NCI-H510A (cell line): ENCODE measurements around the gene CSNK1G3.

Source experiments
- DNase-seq: peaks from one replicate; lab custom pipeline; 2025; lab: John Stamatoyannopoulos, UW

Gene CSNK1G3

GRCh38 chr5:123514615-123515355, 2.8 kb downstream of the CSNK1G3 start:
- no peak for DNase-seq

- DNase-seq: no peak
These were observed 3.9 kb downstream of the CSNK1G3 start for GRCh38 chr5:123515904-123516303.

- DNase-seq: no peak
These were observed 5.5 kb downstream of the CSNK1G3 start for GRCh38 chr5:123517476-123517875.

DNA sequence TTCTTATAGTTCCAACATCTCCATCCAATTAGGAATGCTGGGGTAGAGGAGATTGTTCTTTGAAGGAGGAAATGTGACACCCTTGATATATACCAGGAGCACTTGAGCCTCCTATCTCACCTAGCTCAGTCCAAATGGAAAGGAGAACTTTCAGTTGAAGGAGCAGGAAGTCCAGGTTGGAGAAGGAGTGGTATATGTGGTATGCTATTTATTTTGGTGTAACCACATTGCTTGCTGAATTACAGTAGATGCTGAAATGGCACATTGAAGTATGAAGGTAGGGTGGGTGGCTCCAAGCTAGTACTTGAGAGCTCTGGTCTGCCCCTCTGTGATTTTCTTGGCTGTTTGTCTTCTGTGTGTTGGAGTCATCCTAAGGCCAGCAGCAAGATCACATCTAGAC, 6.1 kb downstream of the CSNK1G3 start:
- DNase-seq: no peak

- DNase-seq: no peak
These were observed 8.8 kb downstream of the CSNK1G3 start for GRCh38 chr5:123520677-123521247.

DNA sequence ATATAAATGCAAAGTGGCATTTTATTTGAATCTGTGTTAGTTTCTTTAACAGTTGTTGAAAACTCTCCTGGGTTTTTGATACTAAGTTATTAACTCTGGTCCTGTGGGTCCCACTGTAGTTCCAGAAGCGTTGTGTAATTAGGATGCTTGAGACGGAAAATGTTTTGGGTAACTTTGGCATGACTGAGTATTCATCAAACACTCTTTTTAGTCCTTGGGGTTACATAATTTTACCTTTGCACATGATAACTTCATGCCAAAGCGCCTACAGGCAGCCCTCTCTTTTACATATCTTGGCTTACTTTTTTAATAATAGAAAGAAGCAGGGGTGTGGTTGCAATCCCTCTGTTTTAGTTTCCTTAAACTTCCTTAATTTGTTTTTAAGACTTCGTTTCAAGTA, 12.2 kb downstream of the CSNK1G3 start:
- no peak for DNase-seq

- no peak for DNase-seq
These were observed 15.2 kb downstream of the CSNK1G3 start for GRCh38 chr5:123527190-123527589.

- no peak for DNase-seq
These were observed 16.1 kb downstream of the CSNK1G3 start for GRCh38 chr5:123528065-123528464.

DNA sequence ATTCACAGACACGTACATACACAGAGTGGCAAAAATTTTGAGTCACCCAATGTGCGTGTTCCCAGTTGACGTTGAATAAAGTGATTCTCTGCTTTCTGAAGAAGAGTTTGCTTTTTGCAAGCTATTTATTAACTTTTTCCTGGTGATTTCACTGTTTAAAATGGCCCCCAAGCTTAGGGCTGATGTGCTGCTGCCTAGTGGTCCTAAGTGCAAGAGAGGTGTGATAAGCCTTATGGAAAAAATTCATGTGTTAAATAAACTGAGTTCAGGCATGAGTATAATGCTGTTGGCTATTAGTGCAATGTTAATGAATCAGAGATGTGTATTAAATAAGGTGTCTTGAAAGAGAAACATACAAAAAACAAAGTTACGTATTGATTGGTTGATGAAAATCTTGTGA, 16.9 kb downstream of the CSNK1G3 start:
- no peak for DNase-seq

GRCh38 chr5:123530728-123531127, 18.8 kb downstream of the CSNK1G3 start:
- DNase-seq: no peak

DNA sequence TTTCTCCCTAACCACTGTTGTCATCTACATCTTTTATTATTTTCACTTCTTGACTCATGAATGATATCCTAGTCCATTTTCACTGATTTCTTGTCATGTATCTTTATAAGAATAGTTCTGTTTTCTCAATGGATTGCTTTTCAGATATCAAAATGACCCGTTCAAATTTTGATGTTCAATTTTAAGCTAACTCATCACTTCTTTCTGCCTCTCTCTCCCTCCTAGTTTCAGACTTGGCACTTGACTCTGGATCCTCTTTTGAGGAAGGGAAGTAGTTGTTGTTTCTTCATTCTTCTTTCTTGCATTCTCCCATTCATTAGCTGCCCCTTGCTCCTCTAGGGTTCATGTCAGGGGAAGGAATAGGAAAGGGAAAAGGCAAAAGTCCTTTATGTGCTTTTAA, 23.7 kb downstream of the CSNK1G3 start:
- DNase-seq: no peak

- no peak for DNase-seq
These were observed 25.3 kb downstream of the CSNK1G3 start for GRCh38 chr5:123537256-123537655.

GRCh38 chr5:123537845-123538244, 25.9 kb downstream of the CSNK1G3 start:
- DNase-seq: no peak

GRCh38 chr5:123538670-123539459, 26.9 kb downstream of the CSNK1G3 start:
- DNase-seq: no peak

DNA sequence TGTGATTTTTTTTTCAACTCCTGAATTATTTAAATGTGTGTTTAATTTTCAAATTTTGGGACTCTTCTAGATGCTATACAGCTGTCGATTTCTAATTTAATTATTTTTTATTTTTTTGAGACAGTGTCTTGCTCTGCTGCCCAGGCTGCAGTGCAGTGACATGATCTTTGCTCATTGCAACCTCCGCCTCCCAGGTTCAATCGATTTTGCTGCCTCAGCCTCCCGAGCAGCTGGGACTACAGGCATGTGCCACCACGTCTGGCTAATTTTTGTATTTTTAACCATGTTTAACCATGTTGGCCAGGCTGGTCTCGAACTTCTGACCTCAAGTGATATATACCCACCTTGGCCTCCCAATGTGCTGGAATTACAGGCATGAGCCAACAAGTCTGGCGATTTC, 28.6 kb downstream of the CSNK1G3 start:
- no peak for DNase-seq

DNA sequence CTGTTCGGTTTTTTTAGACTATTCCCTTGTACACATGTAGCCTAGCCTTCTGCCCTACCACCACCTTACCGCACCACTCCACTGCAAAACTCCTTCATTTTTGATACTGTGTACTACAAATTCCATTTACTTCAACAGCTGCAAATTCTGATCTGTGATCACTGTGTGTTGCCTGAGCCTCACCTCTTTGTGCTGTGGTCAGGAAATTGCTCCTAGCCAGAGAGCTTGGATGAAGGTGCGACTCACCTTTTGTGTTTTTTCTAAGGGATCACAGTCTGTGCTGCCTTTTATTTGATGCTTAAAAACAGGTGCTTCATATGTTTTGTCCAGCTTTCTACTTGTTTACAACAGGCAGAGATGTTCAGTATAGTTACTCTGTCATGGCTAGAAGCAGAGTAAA, 31.5 kb downstream of the CSNK1G3 start:
- no peak for DNase-seq

GRCh38 chr5:123545506-123545905, 33.5 kb downstream of the CSNK1G3 start:
- no peak for DNase-seq

DNA sequence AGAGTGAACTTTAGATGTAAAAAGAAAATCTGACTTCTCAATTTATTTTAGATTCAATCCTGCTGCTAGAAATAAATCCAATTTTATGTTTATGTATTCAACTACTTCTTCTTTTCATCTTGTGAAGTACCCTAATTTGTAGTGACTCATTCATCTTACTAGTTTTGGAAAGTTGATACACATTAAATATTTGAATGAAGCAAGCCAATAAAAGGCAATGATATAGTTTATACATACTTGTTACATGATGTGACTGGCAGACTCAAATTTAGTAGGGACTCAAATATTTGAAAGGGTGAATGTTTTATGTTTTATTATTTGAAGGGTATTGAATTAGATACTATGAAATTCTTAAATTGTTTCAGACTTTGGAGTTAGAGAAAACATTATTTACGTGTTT, 34.7 kb downstream of the CSNK1G3 start:
- no peak for DNase-seq

DNA sequence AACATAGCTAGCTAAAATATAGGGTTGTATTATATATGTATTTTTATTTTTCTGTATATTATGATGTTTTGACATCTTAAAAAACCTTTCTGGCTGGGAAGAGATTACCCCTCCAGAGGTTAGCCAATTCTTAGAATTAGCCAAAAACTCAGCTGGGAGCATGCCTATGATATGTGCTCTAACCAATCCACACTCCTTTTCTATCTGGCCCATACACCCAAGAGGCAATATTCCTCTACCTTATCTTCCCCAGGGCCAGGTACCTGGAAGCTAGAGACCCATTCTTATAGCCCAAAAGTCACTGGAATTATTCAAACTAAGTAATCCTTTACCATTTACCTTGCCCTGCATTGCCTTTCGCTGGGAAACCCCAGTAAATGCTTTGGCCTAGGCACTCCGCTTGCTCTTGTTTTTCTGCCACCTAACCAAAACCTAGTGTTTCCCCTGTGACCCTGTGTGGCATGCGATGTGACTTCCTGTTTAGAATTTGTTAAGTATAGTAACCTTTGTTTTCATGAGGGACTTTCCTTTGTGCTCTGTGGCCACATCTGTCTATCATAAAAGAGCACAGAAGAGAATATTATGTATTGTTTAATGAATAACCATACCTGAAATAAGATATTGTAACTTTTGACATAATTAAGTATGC, 37.4 kb downstream of the CSNK1G3 start:
- no peak for DNase-seq

DNA sequence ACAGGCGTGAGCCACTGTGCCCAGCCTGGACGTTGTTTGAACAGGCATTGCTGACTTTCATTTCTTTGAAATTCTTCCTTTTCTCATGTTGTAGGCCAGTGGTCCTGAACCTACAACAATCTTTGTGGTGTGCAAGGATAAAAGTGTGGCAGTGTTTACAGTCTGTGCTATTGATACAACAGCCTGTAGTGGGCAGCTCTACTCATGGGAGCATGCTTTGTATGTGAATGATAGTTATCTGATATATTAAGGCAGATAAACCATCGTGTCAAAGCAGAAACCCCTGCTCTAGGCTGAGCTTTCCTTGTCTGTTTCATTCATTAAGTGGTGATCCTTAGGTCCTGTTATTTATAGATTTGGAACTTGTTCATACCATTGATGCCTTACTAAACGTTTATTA, 42.6 kb downstream of the CSNK1G3 start:
- no peak for DNase-seq

GRCh38 chr5:123557907-123558306, 45.9 kb downstream of the CSNK1G3 start:
- no peak for DNase-seq

DNA sequence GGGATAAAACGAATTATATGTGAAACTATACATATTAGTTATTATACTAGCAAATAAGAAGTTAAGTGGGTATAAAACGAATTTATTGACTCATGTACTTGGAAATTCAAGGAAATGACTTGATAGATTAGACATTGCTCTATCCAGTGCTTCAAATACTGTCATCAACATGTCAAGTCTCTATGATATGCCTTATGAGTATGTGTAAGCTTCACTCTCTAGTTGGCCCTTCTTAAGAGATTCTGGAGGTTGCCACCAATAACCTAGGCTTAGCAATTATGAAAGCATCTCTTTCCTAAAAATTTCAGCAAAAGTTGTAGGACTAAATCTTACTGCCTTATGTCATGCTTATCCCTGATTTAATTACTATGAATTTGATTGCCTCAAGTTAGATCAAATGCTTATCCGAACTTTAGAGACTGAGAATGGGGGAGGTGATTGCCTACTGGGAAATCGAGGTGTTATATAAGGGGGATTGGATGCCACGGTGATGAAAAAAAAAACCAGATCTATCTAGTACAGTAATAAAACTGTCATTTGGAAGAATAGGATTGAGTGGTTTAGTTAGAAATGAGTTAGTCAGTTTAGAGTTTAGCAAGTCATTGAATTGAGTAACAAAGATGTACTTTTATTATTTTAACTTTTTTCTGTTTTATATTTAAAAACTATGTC, 46.9 kb downstream of the CSNK1G3 start:
- DNase-seq: no peak
